ENCODE results near the gene OR2F1.

GRCh38 chr7:143978585-143978984 lies 23.9 kb downstream of the OR2F1 start:
- TF ChIP-seq CTCF (IDR thresholded peaks at IDR 0.05) (no peak), ZFX (IDR thresholded peaks at IDR 0.05; ENCODE audit: borderline replicate concordance) (no peak)
